Endothelial cell of umbilical vein (primary cell): Measurements from ENCODE around the gene KIFAP3.

Experiments
- FOS ChIP-seq: IDR thresholded peaks from 2 replicates; pipeline ENCODE4 v1.6.1; 2011; ENCODE audit warnings: mild to moderate bottlenecking, low read length, moderate library complexity, borderline replicate concordance; ENCODE audit not compliant: insufficient read depth
- POLR2AphosphoS5 ChIP-seq: IDR thresholded peaks from 2 replicates; pipeline ENCODE4 v1.6.1; 2012; ENCODE audit warnings: low read depth, mild to moderate bottlenecking, control low read depth, low read length, moderate library complexity; ENCODE audit not compliant: insufficient read depth

- TF ChIP-seq POLR2AphosphoS5 (no peak), FOS (no peak)
Observed at GRCh38 chr1:169946206-169946605, 128.3 kb downstream of the KIFAP3 start.
